HepG2 (cell line): ENCODE measurements around the gene YIPF2. TPM values are rescaled to one million over a fixed set of nuclear protein-coding genes. Genes with fewer than 3 reads are reported as not detected.

Experiments used
- polyA plus RNA-seq, 8 experiments: library from polyadenylated mRNA; depleted of rRNA in 3 of 8; stranded (reverse) in 7 of 8; unstranded in 1 of 8; fragments of >200 nt; fragmentation: Illumina TruSeq in 4 of 8; extraction: Trizol in 4 of 8; gene quantifications; 2 replicates each; pipeline versions ENCODE4 v1.2.1 to v1.2.3, GENCODE V29; 2011 to 2016; ENCODE audit warnings: low read depth in 4 of 8, missing spikeins in 1 of 8, mixed read lengths in 1 of 8; ENCODE audit not compliant: insufficient read depth in 1 of 8
- total RNA-seq, 5 experiments: library from RNA; depleted of rRNA; stranded (reverse); fragments of >200 nt; fragmentation: Illumina TruSeq; extraction: Trizol; gene quantifications; 2 replicates each; pipeline ENCODE4 v1.2.3, GENCODE V29; 2016; ENCODE audit warnings: low read depth in 1 of 5

Gene YIPF2
- total and polyA plus RNA-seq, 2 of the 13 experiments (the other 11 are each of a cell fraction or from before 2014, with no cell fraction given) = 37.3 to 53.2 TPM

Other genes with a start within 250 kb of the YIPF2 start
- 33.0 and 38.6 TPM in 2 replicates for gene QTRT1, start 227.2 kb downstream of the YIPF2 start, total RNA-seq (2016; rRNA removed; fragmentation: Illumina TruSeq; extraction: Trizol)
- gene QTRT1, start 227.2 kb downstream of the YIPF2 start, polyA plus RNA-seq (2011; rRNA removed) = 41.6 and 55.6 TPM in 2 replicates
- 41.7 and 48.2 TPM in 2 replicates for gene DNM2, start 210.6 kb downstream of the YIPF2 start, total RNA-seq (2016; rRNA removed; fragmentation: Illumina TruSeq; extraction: Trizol)
- gene DNM2, start 210.6 kb downstream of the YIPF2 start, polyA plus RNA-seq (2011; rRNA removed) = 59.8 and 67.0 TPM in 2 replicates
- 26.4 and 51.8 TPM in 2 replicates for gene TMED1, start 92.4 kb downstream of the YIPF2 start, total RNA-seq (2016; rRNA removed; fragmentation: Illumina TruSeq; extraction: Trizol)
- gene TMED1, start 92.4 kb downstream of the YIPF2 start, polyA plus RNA-seq (2011; rRNA removed) = 48.3 and 59.9 TPM in 2 replicates
- not detected in 2 replicates for gene C19orf38, start 80.2 kb downstream of the YIPF2 start, total RNA-seq (2016; rRNA removed; fragmentation: Illumina TruSeq; extraction: Trizol)
- gene C19orf38, start 80.2 kb downstream of the YIPF2 start, polyA plus RNA-seq (2011; rRNA removed) = 0.10 and 0.11 TPM in 2 replicates
- gene CARM1, start 57.1 kb downstream of the YIPF2 start, total RNA-seq (2016; rRNA removed; fragmentation: Illumina TruSeq; extraction: Trizol) = 21.9 and 27.6 TPM in 2 replicates
- gene CARM1, start 57.1 kb downstream of the YIPF2 start, polyA plus RNA-seq (2011; rRNA removed) = 53.0 and 55.8 TPM in 2 replicates
- 25.6 and 33.8 TPM in 2 replicates for gene TIMM29, start 172 bp upstream of the YIPF2 start, total RNA-seq (2016; rRNA removed; fragmentation: Illumina TruSeq; extraction: Trizol)
- gene TIMM29, start 172 bp upstream of the YIPF2 start, polyA plus RNA-seq (2011; rRNA removed) = 7.0 and 7.1 TPM in 2 replicates
- 45.9 and 61.5 TPM in 2 replicates for gene SMARCA4, start 32.4 kb upstream of the YIPF2 start, total RNA-seq (2016; rRNA removed; fragmentation: Illumina TruSeq; extraction: Trizol)
- gene SMARCA4, start 32.4 kb upstream of the YIPF2 start, polyA plus RNA-seq (2011; rRNA removed) = 25.4 and 28.7 TPM in 2 replicates
- gene LDLR, start 160.8 kb upstream of the YIPF2 start, total RNA-seq (2016; rRNA removed; fragmentation: Illumina TruSeq; extraction: Trizol) = 24.0 and 51.6 TPM in 2 replicates
- gene LDLR, start 160.8 kb upstream of the YIPF2 start, polyA plus RNA-seq (2011; rRNA removed) = 92.5 and 135 TPM in 2 replicates
- 46.2 and 63.2 TPM in 2 replicates for gene SPC24, start 227.1 kb upstream of the YIPF2 start, total RNA-seq (2016; rRNA removed; fragmentation: Illumina TruSeq; extraction: Trizol)
- gene SPC24, start 227.1 kb upstream of the YIPF2 start, polyA plus RNA-seq (2011; rRNA removed) = 8.8 and 10.0 TPM in 2 replicates